ENCODE results near the gene FOXD2.
"Not testable (repeated sequence)": the region's sequence is repeated elsewhere in the genome, so short reads cannot be mapped to it uniquely, and the experiment has no call there.

The FOXD2 gene

DNA sequence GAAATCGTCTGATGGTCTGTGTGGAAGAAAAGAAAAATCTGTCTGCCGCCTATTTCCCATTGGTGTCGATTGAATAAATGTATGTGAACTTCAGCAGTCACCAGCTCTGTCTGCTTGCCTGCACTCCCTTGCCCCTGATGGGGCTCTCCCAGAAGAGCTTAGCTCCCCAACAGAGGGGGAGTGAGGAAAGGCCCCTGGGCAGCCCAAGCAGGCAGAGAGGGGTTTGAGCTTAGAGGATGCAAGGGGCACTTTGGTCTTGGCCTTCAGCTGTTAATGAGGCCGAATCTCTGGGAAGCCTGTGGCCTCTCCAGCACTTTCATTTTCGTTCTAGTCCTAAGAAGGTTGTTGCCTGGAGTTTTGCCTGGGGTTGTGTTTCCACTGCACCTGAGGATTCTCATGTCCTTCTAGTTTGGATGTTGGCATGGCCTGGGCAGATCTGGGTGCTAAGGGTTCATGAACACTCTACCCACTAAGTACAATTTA is 2.8 kb downstream of the FOXD2 start:
- no peak for DNase-seq

DNA sequence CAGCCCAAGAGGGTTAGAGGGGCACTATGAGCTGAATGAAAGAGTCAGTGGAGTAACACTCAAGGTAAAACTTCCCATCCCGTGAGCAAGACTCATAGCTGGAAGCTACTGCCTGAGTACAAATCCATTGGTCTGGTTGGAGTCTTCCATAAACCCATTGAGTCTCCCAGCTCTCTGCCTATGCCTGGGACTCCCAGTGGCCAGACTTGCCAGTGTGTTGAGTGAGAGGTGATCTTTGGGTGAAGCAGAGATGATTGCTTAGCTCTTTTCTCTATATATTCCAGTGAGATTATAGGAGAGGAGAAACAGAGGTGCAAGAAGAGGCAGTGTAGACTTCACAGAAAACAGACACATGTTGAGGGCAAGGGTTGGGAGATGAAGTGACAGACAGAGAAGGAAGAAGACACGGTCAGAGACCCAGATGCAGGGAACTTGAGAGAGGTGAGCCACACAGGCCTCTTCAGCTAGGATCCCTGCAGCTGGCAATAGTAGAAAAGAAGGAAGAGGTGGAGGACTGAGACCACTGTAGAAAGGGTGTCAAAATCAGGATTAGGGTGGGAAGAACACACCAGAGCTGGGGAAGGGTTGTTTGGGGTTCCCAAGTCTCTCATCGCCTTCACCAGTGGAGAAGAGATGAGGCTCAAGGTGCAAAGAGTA is 3.7 kb downstream of the FOXD2 start:
- no peak for DNase-seq

- DNase-seq = no peak
These were observed 4.4 kb downstream of the FOXD2 start for GRCh38 chr1:47442202-47442601.

DNA sequence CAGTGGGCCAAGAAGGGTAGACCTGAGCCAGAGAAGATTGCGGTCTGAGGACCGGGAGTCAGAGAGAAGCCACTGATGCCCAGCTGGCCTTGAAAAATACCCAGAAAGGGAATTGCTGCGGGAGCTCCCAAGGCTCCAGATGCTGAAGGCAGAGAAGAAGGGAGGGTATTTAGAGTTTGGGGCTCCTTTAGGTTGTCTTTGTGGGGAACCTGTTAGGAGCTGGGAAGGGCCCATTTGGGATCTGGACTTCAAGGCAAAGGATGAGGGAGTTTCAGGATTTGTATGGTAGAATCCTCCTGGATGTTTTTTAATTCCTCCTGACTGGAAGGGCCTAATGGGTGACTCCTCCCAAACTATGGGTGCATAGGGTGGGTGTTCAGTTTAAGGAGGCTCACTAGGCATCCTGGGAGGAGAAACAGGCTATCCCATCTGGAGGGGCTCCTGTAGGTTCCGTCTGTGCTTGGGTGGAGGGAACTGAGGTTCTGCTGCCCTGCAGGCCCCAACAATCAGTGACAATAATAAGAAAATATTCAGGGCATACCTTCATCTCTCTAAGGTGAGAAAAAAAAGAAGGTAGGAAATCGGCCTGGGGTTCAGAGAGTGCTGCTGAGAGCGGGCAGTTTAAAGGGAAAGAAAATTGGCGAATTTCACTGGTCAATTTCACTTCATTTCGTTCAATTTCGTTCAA is 5.1 kb downstream of the FOXD2 start:
- DNase-seq = no peak

GRCh38 chr1:47443530-47444296 is 5.9 kb downstream of the FOXD2 start:
- no peak for DNase-seq

- DNase-seq = no peak
These were observed 6.4 kb downstream of the FOXD2 start for GRCh38 chr1:47444297-47444561.

GRCh38 chr1:47444562-47445465 is 7.0 kb downstream of the FOXD2 start:
- peak; percentile 18 for DNase-seq

GRCh38 chr1:47445823-47446550 is 8.1 kb downstream of the FOXD2 start:
- DNase-seq = no peak

DNA sequence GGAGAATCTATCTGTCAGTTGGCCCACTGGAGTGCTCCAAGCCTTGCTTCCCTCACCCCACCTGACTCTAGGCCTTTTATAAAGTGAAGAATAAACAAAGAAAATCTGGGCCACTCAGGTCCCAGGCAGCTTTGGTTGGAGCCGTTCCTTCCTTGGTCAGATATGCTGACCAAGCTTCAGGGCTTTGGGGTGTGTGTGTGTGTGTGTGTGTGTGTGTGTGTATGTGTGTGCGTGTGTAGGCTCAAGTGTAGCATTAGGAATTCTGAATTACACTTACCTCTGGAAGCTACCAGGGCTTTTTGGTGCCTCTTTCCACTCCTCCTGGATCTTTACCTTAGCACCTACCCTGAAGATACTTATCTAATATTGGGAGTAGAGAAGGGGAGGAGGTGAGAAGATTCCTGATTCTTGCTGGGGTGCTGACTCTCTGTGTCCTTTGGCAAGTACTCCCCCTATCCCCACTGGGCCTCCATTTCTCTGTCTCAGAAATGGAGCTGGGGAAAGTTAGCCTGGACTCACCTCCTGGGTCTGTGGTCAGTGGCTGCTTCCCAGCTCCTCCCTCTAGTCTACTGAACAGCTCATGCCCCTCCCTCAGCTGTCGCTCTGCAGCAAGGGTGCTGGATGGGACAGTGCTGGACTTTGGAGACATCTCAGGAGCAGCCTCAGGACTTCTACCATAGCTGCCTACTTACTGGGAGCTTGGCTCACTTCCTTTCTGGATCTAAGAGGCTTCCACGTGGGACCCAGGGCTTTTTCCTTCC is 10.8 kb downstream of the FOXD2 start:
- no peak for DNase-seq

DNA sequence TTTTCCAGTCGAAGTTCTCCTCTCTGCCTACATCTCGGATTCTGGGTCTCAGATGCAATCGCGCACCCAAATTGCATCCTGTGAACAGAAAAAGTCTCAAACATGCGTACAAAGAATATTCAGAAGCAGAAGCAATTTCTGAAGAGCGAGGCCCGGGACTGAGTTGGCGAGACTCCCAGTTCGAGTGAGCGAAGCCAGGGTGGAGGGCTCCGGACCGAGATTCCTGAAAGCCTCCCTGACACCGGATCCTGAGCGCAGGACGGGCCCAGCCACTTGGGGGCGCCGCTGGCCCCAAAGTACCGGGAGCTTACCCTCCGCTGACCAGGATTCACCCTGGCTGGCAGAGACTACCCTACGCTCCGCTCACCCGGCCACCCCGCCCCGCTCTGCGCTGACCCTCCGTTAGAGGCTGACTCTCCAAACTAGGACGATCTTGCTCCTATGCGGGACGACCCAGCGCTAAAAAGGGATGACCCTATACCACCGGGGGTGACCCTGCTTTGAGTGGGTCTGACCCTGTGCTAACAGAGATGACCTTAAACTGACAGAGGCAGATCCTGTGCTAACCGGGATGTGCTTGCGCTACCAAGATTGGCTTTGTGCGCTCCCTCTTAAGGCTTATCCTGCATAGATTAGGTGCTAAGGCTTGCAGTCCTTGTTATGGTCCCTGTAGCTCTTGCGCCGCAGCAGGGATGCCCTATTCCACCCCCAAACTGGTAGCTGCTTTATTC is 12.1 kb downstream of the FOXD2 start:
- no peak for DNase-seq

GRCh38 chr1:47450606-47451005 is 12.8 kb downstream of the FOXD2 start:
- no peak for DNase-seq

DNA sequence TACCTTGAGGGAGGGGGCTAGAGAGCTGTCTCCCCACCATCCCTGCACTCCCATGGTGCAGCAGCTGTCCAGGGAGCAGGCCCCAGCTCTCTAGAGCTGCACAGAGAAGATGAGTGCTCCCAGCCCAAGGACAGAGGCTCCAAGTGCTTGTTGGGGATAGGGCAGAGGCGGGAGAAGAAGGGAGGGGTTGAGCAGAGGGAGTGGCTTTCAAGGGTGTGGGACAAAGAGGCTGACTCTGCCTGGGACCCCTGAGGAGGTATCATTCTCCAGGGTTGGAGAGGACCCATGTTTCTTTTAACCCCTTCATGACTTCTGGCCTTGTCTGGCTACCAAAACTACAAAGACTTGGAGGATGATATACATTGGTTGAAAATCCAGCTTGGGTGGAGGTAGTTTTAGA is 14.6 kb downstream of the FOXD2 start:
- no peak for DNase-seq

DNA sequence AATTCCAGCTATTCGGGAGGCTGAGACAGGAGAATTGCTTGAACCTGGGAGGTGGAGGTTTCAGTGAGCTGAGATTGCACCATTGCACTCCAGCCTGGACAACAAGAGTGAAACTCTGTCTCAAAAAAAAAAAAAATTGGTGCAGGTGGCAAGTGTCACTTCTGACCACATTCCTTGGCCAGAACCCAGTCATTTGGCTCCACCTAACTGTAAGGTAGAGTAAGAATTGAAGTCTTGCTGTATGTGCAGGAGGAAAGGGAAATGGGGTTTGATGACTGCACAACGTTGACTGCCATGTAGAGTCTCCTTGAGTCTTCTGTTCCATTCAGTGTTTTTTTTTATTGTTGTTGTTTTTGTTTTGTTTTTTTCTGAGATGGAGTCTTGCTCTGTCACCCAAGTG is 16.1 kb downstream of the FOXD2 start:
- DNase-seq = not testable (repeated sequence)

DNA sequence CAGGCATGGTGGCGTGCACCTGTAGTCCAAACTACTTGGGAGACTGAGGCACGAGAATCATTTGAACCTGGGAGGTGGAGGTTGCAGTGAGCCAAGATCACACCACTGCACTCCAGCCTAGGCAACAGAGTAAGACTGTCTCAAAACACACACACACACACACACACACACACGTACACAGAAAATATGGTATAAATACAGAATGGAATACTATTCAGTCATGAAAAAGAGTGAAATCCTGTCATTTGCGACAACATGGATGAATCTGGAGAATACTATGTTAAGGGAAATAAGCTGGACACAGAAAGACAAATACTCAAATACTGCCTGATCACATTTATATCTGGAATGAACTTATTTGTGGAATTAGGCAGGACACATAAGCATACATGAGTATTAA is 18.4 kb downstream of the FOXD2 start:
- no peak for DNase-seq

DNA sequence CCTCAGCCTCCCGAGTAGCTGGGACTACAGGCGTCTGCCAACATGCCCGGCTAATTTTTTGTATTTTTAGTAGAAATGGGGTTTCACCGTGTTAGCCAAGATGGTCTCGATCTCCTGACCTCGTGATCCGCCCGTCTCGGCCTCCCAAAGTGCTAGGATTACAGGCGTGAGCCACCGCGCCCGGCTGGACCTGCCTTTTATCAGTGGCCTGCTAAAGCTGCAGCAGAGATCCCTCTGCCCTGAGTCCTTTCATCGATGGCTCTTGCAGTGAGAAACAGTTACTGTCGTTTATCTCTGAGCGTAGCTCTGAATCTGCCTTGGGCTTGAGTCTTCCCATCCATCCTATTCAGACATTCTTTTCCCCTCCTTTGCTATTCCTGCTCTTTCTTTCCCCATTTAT is 19.7 kb downstream of the FOXD2 start:
- DNase-seq = not testable (repeated sequence)

DNA sequence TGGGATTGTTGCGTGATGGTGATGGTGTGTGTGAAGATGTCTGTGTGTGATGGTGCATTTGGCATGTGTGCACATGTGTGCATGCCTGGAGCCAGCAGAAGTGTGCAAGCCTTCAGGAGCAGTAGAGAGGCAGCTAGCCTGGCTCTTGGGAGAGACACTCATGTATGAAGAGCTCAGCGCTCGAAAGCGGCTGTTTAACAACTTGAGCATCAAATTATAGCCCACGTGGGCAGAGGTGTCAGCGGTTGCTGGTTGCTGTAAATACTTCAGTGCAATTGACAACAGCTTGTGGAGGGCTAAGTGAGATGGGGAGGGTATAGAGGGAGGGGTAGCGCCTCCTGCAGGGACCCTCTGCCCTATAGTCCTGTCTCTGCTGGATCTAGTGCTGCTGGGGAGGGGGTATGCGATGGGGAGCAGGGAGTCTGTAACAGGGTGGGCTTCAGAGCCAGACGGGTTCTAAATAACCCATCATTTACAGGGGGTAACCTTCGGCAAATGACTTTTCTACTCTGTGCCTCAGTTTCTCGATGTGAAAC is 21.5 kb downstream of the FOXD2 start:
- no peak for DNase-seq

GRCh38 chr1:47460040-47460439 is 22.2 kb downstream of the FOXD2 start:
- no peak for DNase-seq

- DNase-seq = no peak
These were observed 22.6 kb downstream of the FOXD2 start for GRCh38 chr1:47460456-47460855.

GRCh38 chr1:47465605-47466004 is 27.8 kb downstream of the FOXD2 start:
- DNase-seq = no peak

DNA sequence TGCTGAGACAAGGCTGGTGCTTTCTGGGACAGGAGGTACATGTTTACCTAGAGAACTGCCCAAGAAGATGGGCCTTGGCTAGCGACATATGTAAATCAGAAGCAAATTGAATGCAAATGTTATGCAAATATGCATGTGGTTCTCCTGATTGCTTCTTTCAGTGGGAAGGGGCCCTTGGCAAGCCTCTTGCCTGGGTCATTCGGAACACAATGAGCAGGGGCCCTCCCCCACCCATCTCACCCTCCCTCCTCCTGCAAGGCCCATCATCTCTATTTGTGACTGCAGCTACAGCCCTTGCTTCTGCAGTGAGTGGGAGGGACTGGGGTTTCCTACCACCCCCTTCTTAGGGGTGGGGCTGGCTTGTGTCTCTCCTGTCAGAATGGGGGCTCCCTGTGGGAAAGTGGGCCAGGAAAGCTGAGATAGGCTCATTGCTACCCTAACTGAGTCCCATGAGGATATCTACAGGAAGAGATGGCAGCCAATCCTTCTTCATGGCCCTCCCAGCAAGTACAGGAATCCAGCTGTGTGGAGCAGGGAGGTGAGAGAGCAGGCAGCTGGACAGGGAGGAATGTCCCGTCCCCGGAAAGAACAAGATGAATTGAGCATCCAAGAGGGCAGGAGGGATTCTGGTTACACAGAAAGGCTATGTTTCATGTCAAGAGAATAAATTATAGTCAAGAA is 31.0 kb downstream of the FOXD2 start:
- no peak for DNase-seq

Data from stimulated activated CD4-positive, alpha-beta T cell treated with anti-CD3 and anti-CD28 coated beads, Interleukin-1b, Interleukin-23, amount 100 ng/mL, for 48 hours (primary cell).